Measurements from ENCODE around the gene RUNX2. TPM values are rescaled to one million over a fixed set of nuclear protein-coding genes. Genes with fewer than 3 reads are reported as not detected.
"Not testable (repeated sequence)": the region's sequence is repeated elsewhere in the genome, so short reads cannot be mapped to it uniquely, and the experiment has no call there.

Gene RUNX2
- total RNA-seq, 2 experiments from 2014 or later = 33.4 to 34.9 TPM

- Mint-ChIP-seq H3K4me1 (ENCODE audit: low read depth) (peaks cover 30% of the 10 kb centered on the region), H3K27me3 (peaks cover 10% of the 10 kb centered on the region)
- CTCF ChIA-PET = no interaction called here
These were observed 330.3 kb downstream of the RUNX2 start for GRCh38 chr6:45658400-45658799.

DNA sequence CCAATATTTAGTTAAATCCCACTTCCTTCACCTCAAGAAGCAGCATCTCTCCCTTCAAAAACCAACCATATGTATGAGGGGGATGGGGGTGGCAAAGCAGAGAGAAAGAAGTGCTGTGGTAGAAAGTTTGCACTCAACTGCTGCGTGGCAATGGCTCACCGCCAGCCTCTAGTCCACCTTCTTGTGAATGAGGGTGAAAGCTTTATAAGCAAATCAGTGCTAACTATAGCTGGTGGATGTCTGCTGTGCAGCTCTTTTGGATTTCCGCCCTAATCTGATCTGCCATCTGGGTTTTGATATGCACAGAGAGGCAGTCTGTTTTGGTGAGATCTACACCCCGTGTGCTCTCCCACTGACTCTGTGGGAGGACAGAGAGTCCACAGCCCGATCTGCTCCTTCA is 330.8 kb downstream of the RUNX2 start:
- intact Hi-C loops (cut with micrococcal nuclease) = no loop called here
- POLR2A ChIA-PET = no interaction called here
- CTCF ChIA-PET = no interaction called here
- peaks cover 5% of the 10 kb centered on the region for H3K9me3 Mint-ChIP-seq
- H3K4me3 Mint-ChIP-seq = no peak overlapping the region
- H3K27ac Mint-ChIP-seq = no peak overlapping the region
- peaks cover 34% of the 10 kb centered on the region for H3K4me1 Mint-ChIP-seq (ENCODE audit: low read depth)
- H3K36me3 Mint-ChIP-seq = peaks cover 4% of the 10 kb centered on the region
- H3K27me3 Mint-ChIP-seq = peaks cover 13% of the 10 kb centered on the region
- peak; percentile 28 for DNase-seq

More at GRCh38 chr6:45658400-45658799, 330.3 kb downstream of the RUNX2 start:
- POLR2A ChIA-PET = no interaction called here
- peaks cover 5% of the 10 kb centered on the region for H3K9me3 Mint-ChIP-seq
- no peak overlapping the region for H3K27ac Mint-ChIP-seq
- intact Hi-C loops (cut with micrococcal nuclease) = no loop called here
- peaks cover 4% of the 10 kb centered on the region for H3K36me3 Mint-ChIP-seq
- H3K4me3 Mint-ChIP-seq = no peak overlapping the region
- no peak for DNase-seq

DNA sequence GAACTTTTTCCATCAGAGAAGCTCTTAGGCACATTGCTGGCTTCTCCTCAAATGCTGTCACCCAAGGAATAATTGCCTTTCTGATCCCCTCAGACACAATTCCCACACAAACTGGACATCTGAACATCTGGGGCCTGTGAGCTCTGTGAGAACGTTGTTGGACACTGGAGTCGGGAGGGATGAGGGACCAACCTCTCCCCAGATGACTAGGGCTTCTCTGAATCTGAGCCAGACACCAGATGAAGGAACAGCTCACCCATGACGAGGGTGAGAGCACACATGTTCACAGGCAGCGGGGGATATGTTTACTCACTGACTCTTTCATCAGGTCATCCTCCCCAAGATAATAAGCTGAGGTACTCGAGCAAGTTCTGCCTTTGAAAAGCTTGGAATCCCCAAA is 333.5 kb downstream of the RUNX2 start:
- Mint-ChIP-seq H3K36me3 (peaks cover 3% of the 10 kb centered on the region), H3K27ac (no peak overlapping the region), H3K9me3 (peaks cover 5% of the 10 kb centered on the region), H3K27me3 (peaks cover 20% of the 10 kb centered on the region), H3K4me1 (ENCODE audit: low read depth) (peaks cover 50% of the 10 kb centered on the region), H3K4me3 (no peak overlapping the region)
- no peak for DNase-seq
- intact Hi-C loops (cut with micrococcal nuclease) = loop anchor here (5.0 kb wide), 1 partner anchor 34 kb away; no protein-coding TSS in a partner anchor
- ChIA-PET CTCF (no interaction called here), POLR2A (interaction anchor here (1.4 to 1.9 kb wide), 2 partner anchors 29 to 35 kb away, joined by 3 to 5 read pairs; no protein-coding TSS in a partner anchor)

- Mint-ChIP-seq H3K9me3 (no peaks in the 10 kb centered on the region), H3K4me1 (ENCODE audit: low read depth) (peaks cover 45% of the 10 kb centered on the region), H3K36me3 (no peaks in the 10 kb centered on the region), H3K4me3 (peak overlapping the region; percentile 34), H3K27ac (no peak overlapping the region), H3K27me3 (peaks cover 20% of the 10 kb centered on the region)
- peak; percentile 69 for DNase-seq
- CTCF ChIA-PET = interaction anchor here (0.6 to 1.5 kb wide), 2 partner anchors 14 to 267 kb away, joined by 3 to 4 read pairs; no protein-coding TSS in a partner anchor
- POLR2A ChIA-PET = interaction anchor here (1.4 kb wide), 1 partner anchor 47 kb away, joined by 3 read pairs; no protein-coding TSS in a partner anchor
- intact Hi-C loops (cut with micrococcal nuclease) = loop anchor here (5.0 kb wide), 1 partner anchor 36 kb away; no protein-coding TSS in a partner anchor
These were observed 335.4 kb downstream of the RUNX2 start for GRCh38 chr6:45663251-45664221.

DNA sequence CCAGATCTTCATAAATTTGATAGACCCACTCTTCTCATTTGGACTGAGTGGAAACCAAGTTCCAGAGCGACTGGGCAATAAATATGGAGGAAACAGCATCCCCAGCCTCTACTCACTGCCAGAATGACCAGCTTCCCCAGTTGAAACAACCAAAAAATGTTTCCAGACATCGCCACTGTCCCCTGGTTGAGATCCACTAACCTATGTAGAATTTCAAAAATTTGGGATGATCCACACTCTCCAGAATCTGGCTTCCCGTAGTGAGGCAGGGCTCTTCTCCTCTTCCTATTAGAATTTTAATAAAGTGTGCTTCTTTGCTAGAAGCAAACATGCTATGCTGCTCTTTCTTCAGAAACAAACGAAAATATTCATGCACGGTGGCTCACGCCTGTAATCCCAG is 336.6 kb downstream of the RUNX2 start:
- peaks cover 20% of the 10 kb centered on the region for H3K27me3 Mint-ChIP-seq
- H3K36me3 Mint-ChIP-seq = no peaks in the 10 kb centered on the region
- ChIA-PET CTCF (interaction anchor here (0.6 to 1.5 kb wide), 2 partner anchors 425 to 1034 kb away, joined by 3 read pairs; no protein-coding TSS in a partner anchor), POLR2A (no interaction called here)
- H3K27ac Mint-ChIP-seq = no peak overlapping the region
- peaks cover 37% of the 10 kb centered on the region for H3K4me1 Mint-ChIP-seq (ENCODE audit: low read depth)
- no peak overlapping the region for H3K4me3 Mint-ChIP-seq
- intact Hi-C loops (cut with micrococcal nuclease) = loop anchor here (5.0 kb wide), 1 partner anchor 37 kb away; no protein-coding TSS in a partner anchor
- H3K9me3 Mint-ChIP-seq = no peaks in the 10 kb centered on the region
- DNase-seq = no peak

GRCh38 chr6:45665859-45666258 is 337.7 kb downstream of the RUNX2 start:
- CTCF ChIA-PET = interaction anchor here (0.7 to 1.5 kb wide), 3 partner anchors 11 to 1036 kb away, joined by 3 read pairs; no protein-coding TSS in a partner anchor
- intact Hi-C loops (cut with micrococcal nuclease) = no loop called here
- H3K27ac Mint-ChIP-seq = no peak overlapping the region

DNA sequence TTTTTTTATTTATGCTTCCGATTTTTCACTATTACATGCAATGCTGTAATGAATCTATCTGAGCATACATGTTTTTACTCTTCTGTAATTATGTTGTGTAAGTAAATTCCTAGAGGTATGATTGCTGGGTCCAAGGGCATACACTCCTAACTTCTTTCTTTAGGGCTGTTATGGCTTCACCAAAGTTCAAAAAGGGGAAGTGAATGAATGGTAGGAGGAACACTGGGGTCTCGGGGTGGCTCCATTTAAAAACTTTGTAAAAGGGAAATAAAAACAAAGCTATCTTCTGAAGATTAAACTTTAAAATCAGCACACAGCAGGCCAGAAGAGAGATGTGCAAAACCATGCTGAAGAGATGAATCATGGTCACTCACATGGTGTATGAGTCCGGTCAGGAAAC is 338.7 kb downstream of the RUNX2 start:
- Mint-ChIP-seq H3K36me3 (no peaks in the 10 kb centered on the region), H3K4me3 (no peak overlapping the region), H3K9me3 (no peaks in the 10 kb centered on the region), H3K27ac (no peak overlapping the region), H3K4me1 (ENCODE audit: low read depth) (peaks cover 26% of the 10 kb centered on the region), H3K27me3 (peaks cover 17% of the 10 kb centered on the region)
- no peak for DNase-seq
- CTCF ChIA-PET = interaction anchor here (1.2 kb wide), 1 partner anchor 10 kb away, joined by 3 read pairs; no protein-coding TSS in a partner anchor
- intact Hi-C loops (cut with micrococcal nuclease) = no loop called here
- POLR2A ChIA-PET = interaction anchor here (0.6 kb wide), 1 partner anchor 15 kb away, joined by 4 read pairs; no protein-coding TSS in a partner anchor

More at GRCh38 chr6:45665859-45666258, 337.7 kb downstream of the RUNX2 start:
- H3K9me3 Mint-ChIP-seq = no peaks in the 10 kb centered on the region
- H3K4me3 Mint-ChIP-seq = no peak overlapping the region
- POLR2A ChIA-PET = interaction anchor here (0.6 kb wide), 1 partner anchor 10 kb away, joined by 4 read pairs; no protein-coding TSS in a partner anchor
- H3K27me3 Mint-ChIP-seq = peaks cover 20% of the 10 kb centered on the region
- DNase-seq = peak; percentile 38
- H3K4me1 Mint-ChIP-seq (ENCODE audit: low read depth) = peaks cover 31% of the 10 kb centered on the region
- no peaks in the 10 kb centered on the region for H3K36me3 Mint-ChIP-seq

DNA sequence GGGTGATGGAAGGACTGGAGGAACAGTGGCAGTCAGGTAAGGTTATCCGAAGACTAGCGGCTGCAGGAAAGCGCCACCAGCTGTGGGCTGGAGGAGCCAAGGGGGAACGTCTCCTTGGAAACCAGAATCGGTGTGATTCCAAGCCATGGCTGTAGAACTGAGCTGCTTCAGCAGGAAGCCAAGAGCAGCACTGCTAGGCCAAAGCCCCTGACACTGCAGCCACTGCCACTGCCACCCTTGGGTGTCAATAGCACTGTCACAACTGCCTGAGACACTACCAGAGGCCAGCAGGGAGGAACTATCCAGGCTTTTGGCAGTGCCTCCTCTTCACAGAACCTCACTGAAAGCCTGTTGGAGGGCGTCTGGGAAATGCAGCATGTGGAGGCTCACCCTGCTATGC is 339.2 kb downstream of the RUNX2 start:
- Mint-ChIP-seq H3K4me1 (ENCODE audit: low read depth) (peaks cover 26% of the 10 kb centered on the region), H3K27me3 (peaks cover 17% of the 10 kb centered on the region), H3K9me3 (no peaks in the 10 kb centered on the region), H3K4me3 (no peak overlapping the region), H3K27ac (no peak overlapping the region), H3K36me3 (no peaks in the 10 kb centered on the region)
- ChIA-PET CTCF (no interaction called here), POLR2A (no interaction called here)
- no peak for DNase-seq
- intact Hi-C loops (cut with micrococcal nuclease) = no loop called here

DNA sequence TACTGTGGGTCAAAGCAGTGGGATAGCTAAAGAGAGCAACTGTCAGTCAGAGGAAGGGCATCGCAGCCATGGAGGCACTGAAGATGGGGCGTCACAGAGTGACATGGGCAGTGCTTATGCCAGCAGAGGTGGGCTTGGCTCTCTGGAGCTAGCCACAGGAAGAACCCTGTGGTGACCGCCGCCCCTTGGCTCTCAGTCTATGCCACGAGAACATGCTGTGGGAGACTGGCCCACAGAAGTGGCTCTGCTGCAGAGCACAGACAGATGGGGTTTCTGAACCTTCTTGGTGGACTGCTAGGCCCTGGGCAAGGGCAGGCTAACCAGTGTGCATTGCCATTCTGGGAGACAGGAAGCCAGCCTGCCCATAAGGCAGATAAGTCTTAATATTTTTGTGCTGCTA is 339.6 kb downstream of the RUNX2 start:
- Mint-ChIP-seq H3K4me3 (no peak overlapping the region), H3K4me1 (ENCODE audit: low read depth) (peaks cover 25% of the 10 kb centered on the region), H3K27me3 (peaks cover 12% of the 10 kb centered on the region), H3K27ac (no peak overlapping the region), H3K36me3 (no peaks in the 10 kb centered on the region), H3K9me3 (peaks cover 2% of the 10 kb centered on the region)
- no peak for DNase-seq
- ChIA-PET POLR2A (no interaction called here), CTCF (no interaction called here)
- intact Hi-C loops (cut with micrococcal nuclease) = no loop called here

- peaks cover 4% of the 10 kb centered on the region for H3K9me3 Mint-ChIP-seq
- intact Hi-C loops (cut with micrococcal nuclease) = no loop called here
- H3K4me1 Mint-ChIP-seq (ENCODE audit: low read depth) = peaks cover 21% of the 10 kb centered on the region
- ChIA-PET CTCF (interaction anchor here (0.6 kb wide), 1 partner anchor 147 kb away, joined by 3 read pairs; no protein-coding TSS in a partner anchor), POLR2A (no interaction called here)
- no peak overlapping the region for H3K4me3 Mint-ChIP-seq
- DNase-seq = no peak
- H3K27me3 Mint-ChIP-seq = peaks cover 10% of the 10 kb centered on the region
- H3K36me3 Mint-ChIP-seq = no peaks in the 10 kb centered on the region
- H3K27ac Mint-ChIP-seq = no peak overlapping the region
These were observed 340.6 kb downstream of the RUNX2 start for GRCh38 chr6:45668705-45669104.

GRCh38 chr6:45673167-45673566 is 345.0 kb downstream of the RUNX2 start:
- H3K27me3 Mint-ChIP-seq; DNase-seq; H3K4me3 Mint-ChIP-seq; H3K27ac Mint-ChIP-seq; POLR2A ChIA-PET; H3K9me3 Mint-ChIP-seq; intact Hi-C loops (cut with micrococcal nuclease); H3K36me3 Mint-ChIP-seq; CTCF ChIA-PET: not testable (repeated sequence)
- peaks cover 25% of the 10 kb centered on the region for H3K4me1 Mint-ChIP-seq (ENCODE audit: low read depth)

GRCh38 chr6:45675166-45675565 is 347.0 kb downstream of the RUNX2 start:
- H3K4me1 Mint-ChIP-seq (ENCODE audit: low read depth) = peaks cover 30% of the 10 kb centered on the region
- CTCF ChIA-PET = interaction anchor here (1.3 to 1.6 kb wide), 2 partner anchors 39 to 248 kb away, joined by 4 read pairs; no protein-coding TSS in a partner anchor
- POLR2A ChIA-PET = not testable (repeated sequence)

More at GRCh38 chr6:45675166-45675565, 347.0 kb downstream of the RUNX2 start:
- not testable (repeated sequence) for H3K4me3 Mint-ChIP-seq, DNase-seq, H3K36me3 Mint-ChIP-seq, H3K27ac Mint-ChIP-seq, H3K27me3 Mint-ChIP-seq
- intact Hi-C loops (cut with micrococcal nuclease) = loop anchor here (5.0 kb wide), 1 partner anchor 48 kb away; no protein-coding TSS in a partner anchor
- peaks cover 10% of the 10 kb centered on the region for H3K9me3 Mint-ChIP-seq
